Trophoblast cell (in vitro differentiated cells and primary cell): ENCODE data around the gene GALK1.

Experiments
- DNase-seq, 2 donors: peaks; one replicate each; pipeline ENCODE4 v3.0.0-alpha.2; 2016
- H2AFZ ChIP-seq: 2 replicates; pipeline ENCODE4 v1.6.1; 2013; ENCODE audit warnings: low read length, moderate library complexity, mild to moderate bottlenecking; ENCODE audit not compliant: insufficient read depth, poor library complexity
- H2AK5ac ChIP-seq: 2 replicates; pipeline ENCODE4 v1.6.1; 2013; ENCODE audit warnings: mild to moderate bottlenecking, low read length
- H2BK120ac ChIP-seq: 2 replicates; pipeline ENCODE4 v1.6.1; 2013; ENCODE audit warnings: low read length, mild to moderate bottlenecking, moderate library complexity; ENCODE audit not compliant: insufficient read depth, poor library complexity
- H2BK12ac ChIP-seq: 2 replicates; pipeline ENCODE4 v1.6.1; 2013; ENCODE audit warnings: mild to moderate bottlenecking, low read length, moderate library complexity
- H2BK5ac ChIP-seq: 2 replicates; pipeline ENCODE4 v1.6.1; 2013; ENCODE audit warnings: low read length, low read depth, moderate library complexity, mild to moderate bottlenecking; ENCODE audit not compliant: poor library complexity
- H3K14ac ChIP-seq: 2 replicates; pipeline ENCODE4 v1.6.1; 2013; ENCODE audit warnings: mild to moderate bottlenecking, low read length
- H3K18ac ChIP-seq: 2 replicates; pipeline ENCODE4 v1.6.1; 2013; ENCODE audit warnings: mild to moderate bottlenecking, low read length
- H3K23ac ChIP-seq: 2 replicates; pipeline ENCODE4 v1.6.1; 2013; ENCODE audit warnings: low read length
- H3K27ac ChIP-seq: 2 replicates; pipeline ENCODE4 v1.5.1; 2013; ENCODE audit warnings: low read depth, mild to moderate bottlenecking, inconsistent platforms, low read length, moderate library complexity
- H3K27me3 ChIP-seq: 2 replicates; pipeline ENCODE4 v1.6.1; 2013; ENCODE audit warnings: inconsistent platforms, mild to moderate bottlenecking, low read length, moderate library complexity; ENCODE audit not compliant: insufficient read depth
- H3K36me3 ChIP-seq, 2 experiments: 1 replicate in 1 of 2; 2 replicates in 1 of 2; pipeline ENCODE4 v1.6.1; 2013; ENCODE audit warnings: low read length in 2 of 2, mild to moderate bottlenecking in 2 of 2, moderate library complexity in 1 of 2; ENCODE audit not compliant: insufficient read depth in 2 of 2, control insufficient read depth in 1 of 2
- H3K4ac ChIP-seq: 2 replicates; pipeline ENCODE4 v1.6.1; 2013; ENCODE audit warnings: low read depth, mild to moderate bottlenecking, low read length, moderate library complexity
- H3K4me1 ChIP-seq, 2 experiments: 1 replicate in 1 of 2; 2 replicates in 1 of 2; pipeline ENCODE4 v1.6.1; 2013; ENCODE audit warnings: low read length in 2 of 2, mild to moderate bottlenecking in 2 of 2, moderate library complexity in 1 of 2; ENCODE audit not compliant: insufficient read depth in 2 of 2, control insufficient read depth in 1 of 2
- H3K4me2 ChIP-seq: 2 replicates; pipeline ENCODE4 v1.6.1; 2013; ENCODE audit warnings: inconsistent platforms, mild to moderate bottlenecking, low read length, moderate library complexity
- H3K4me3 ChIP-seq: 2 replicates; pipeline ENCODE4 v1.5.1; 2013; ENCODE audit warnings: mild to moderate bottlenecking, low read depth, low read length, inconsistent platforms
- H3K79me1 ChIP-seq: one replicate; pipeline ENCODE4 v1.6.1; 2013; ENCODE audit warnings: low read length
- H3K79me2 ChIP-seq: 2 replicates; pipeline ENCODE4 v1.6.1; 2013; ENCODE audit warnings: low read length, mild to moderate bottlenecking; ENCODE audit not compliant: control insufficient read depth, insufficient read depth, poor library complexity
- H3K9ac ChIP-seq: 2 replicates; pipeline ENCODE4 v1.6.1; 2013; ENCODE audit warnings: mild to moderate bottlenecking, low read length
- H3K9me3 ChIP-seq: 2 replicates; pipeline ENCODE4 v1.6.1; 2013; ENCODE audit warnings: low read depth, mild to moderate bottlenecking, control low read depth, inconsistent platforms, low read length; ENCODE audit not compliant: insufficient read depth
- H4K12ac ChIP-seq: 2 replicates; pipeline ENCODE4 v1.6.1; 2013; ENCODE audit warnings: low read depth, mild to moderate bottlenecking, low read length, moderate library complexity
- H4K8ac ChIP-seq: 2 replicates; pipeline ENCODE4 v1.6.1; 2013; ENCODE audit warnings: low read depth, mild to moderate bottlenecking, low read length, moderate library complexity
- H4K91ac ChIP-seq: one replicate; pipeline ENCODE4 v1.6.1; 2013; ENCODE audit warnings: low read depth, mild to moderate bottlenecking, low read length, moderate library complexity
- WGBS: extraction: QIAGEN DNeasy Blood & Tissue Kit; methylation state at CpG from one replicate; pipeline ENCODE4 v1.1.7; 2013; ENCODE audit warnings: missing lambda C conversion rate; ENCODE audit not compliant: insufficient read length, insufficient coverage; ENCODE audit errors: extremely low coverage; 5-methylcytosine and 5-hydroxymethylcytosine counted together

GALK1 gene

DNA sequence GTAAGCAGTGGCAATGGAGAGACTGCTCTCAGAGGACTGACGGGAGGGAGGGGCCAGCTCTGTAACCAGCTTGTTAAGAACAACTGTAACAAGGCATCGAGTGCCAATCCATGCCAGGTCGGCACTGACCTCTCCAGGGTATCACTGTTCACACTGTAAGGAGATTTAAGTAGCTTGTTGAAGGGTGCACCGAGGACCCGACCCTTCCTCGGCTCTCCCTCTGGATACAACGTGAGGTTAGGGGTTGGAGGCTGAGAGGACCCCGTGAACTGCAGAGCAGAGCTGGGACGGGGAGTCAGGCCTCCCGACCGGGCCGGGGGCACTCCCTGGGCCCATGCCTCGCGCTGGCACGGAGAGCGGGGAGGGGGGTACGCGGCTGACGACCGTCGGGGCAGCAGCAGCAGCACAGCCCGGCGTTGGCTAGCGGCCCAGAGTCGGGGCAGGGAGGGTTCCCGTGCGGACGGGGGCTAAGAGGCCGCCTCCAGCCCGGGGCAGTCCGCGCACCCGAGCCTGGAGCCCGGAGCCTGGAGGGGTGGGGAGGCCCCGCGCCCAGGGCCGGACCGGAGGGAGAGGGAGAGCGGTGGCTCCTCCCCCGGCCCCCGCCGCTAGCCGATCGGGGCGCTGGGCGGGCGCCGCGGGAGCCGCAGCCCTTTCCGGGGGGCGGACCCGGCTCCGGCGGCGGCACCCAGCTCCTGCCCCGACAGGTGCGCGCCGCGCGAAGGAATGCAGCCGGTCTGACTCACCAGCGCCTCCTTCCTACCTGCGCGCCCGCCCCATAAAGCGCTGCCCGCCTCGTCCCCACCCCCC, 44.1 kb downstream of the GALK1 start, which contains the start of gene ITGB4:
Gene ITGB4, plus strand, starts transcription at position 804 of the 807 bp plus-strand sequence. CDS start 3,245 bp downstream, outside the sequence.
- H4K12ac ChIP-seq: no peak within 1 kb of the TSS

DNA sequence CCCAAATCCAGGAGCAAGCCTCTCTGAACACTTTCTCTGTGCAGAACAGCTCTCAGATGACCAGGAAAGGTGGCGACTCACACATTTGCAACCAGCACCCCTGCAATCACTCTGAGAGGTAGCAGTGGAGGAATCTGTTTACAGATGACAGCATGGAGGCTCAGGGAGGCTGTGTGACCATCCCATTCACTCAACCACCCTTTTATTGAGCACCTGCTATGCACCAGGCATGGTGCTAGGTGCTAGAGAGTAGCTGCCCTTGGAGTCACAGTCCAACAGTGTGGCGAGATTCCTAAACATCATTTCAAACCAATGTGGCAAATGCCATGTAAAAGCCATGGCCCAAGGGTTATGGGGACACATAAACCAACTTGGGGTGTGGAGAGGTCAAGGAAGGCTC, 45.3 kb downstream of the GALK1 start:
- Histone ChIP-seq H4K8ac (no peak overlapping the region), H2AFZ (no peak overlapping the region), H3K79me2 (peaks cover 7% of the 10 kb centered on the region), H3K4ac (no peak overlapping the region), H2BK5ac (no peak overlapping the region), H3K18ac (no peak overlapping the region), H4K91ac (no peak overlapping the region), H3K79me1 (peaks cover 14% of the 10 kb centered on the region), H2BK12ac (no peak overlapping the region), H3K27ac (no peak overlapping the region), H3K36me3 (peaks cover 2 to 4% of the 10 kb centered on the region in 2 experiments), H3K4me2 (no peak overlapping the region), H3K27me3 (no peaks in the 10 kb centered on the region), H2AK5ac (no peak overlapping the region), H3K14ac (no peak overlapping the region), H3K9ac (no peak overlapping the region), H3K23ac (no peak overlapping the region), H3K4me1 (peaks cover 20 to 23% of the 10 kb centered on the region in 2 experiments), H3K9me3 (peaks cover 2% of the 10 kb centered on the region), H3K4me3 (no peak overlapping the region), H2BK120ac (no peak overlapping the region), H4K12ac (no peak overlapping the region)
- WGBS: no CpG with 5 or more reads among the region's 2 CpGs
- DNase-seq: no peak

More for the DNA sequence above, 44.1 kb downstream of the GALK1 start, which contains the start of gene ITGB4:
- H2BK5ac ChIP-seq: no peak within 1 kb of the TSS
- peaks cover 7% of the 10 kb centered on the region for H3K79me2 ChIP-seq
- H2BK12ac ChIP-seq: peak within 1 kb of the TSS; percentile 32
- peak within 1 kb of the TSS; percentile 18 for H2AK5ac ChIP-seq
- peak within 1 kb of the TSS; percentile 73 for H3K9ac ChIP-seq
- peak within 1 kb of the TSS; percentile 61 for H2AFZ ChIP-seq
- H4K91ac ChIP-seq: peak within 1 kb of the TSS; percentile 80
- peak within 1 kb of the TSS; percentile 90 for H3K18ac ChIP-seq
- peaks cover 14% of the 10 kb centered on the region for H3K79me1 ChIP-seq
- peak within 1 kb of the TSS; percentile 85 for H3K4me2 ChIP-seq
- no CpG with 5 or more reads among the region's 70 CpGs for WGBS
- H3K14ac ChIP-seq: peak within 1 kb of the TSS; percentile 81
- H3K4ac ChIP-seq: peak within 1 kb of the TSS; percentile 24
- no peak within 1 kb of the TSS for H3K27ac ChIP-seq
- no peak within 1 kb of the TSS for H3K23ac ChIP-seq
- peaks cover 2% of the 10 kb centered on the region for H3K9me3 ChIP-seq
- H3K4me3 ChIP-seq: peak within 1 kb of the TSS; percentile 68
- peaks cover 4 to 10% of the 10 kb centered on the region in 2 experiments for H3K36me3 ChIP-seq
- DNase-seq: peak; percentile 64 to 74
- H3K4me1 ChIP-seq: peaks cover 20 to 23% of the 10 kb centered on the region in 2 experiments
- H3K27me3 ChIP-seq: no peaks in the 10 kb centered on the region
- H4K8ac ChIP-seq: peak within 1 kb of the TSS; percentile 68
- H2BK120ac ChIP-seq: peak within 1 kb of the TSS; percentile 65

DNA sequence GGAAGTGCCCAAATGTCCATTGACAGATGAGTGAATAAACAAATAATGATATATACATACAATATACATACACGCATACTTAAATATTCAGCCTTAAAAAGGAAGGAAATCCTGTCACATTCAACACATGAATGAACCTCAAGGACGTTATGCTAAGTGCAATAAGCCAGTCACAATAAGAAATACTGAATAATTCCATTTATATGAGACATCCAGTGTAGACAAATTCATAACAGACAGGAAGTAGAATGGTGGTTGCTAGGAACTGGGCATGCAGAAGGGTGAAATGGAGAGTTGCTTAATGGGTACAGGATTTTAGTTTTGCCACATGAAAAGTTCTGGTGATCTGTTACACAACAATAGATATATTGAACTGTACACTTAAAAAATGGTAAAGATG, 52.5 kb downstream of the GALK1 start:
- Histone ChIP-seq H3K9me3 (no peaks in the 10 kb centered on the region), H2BK120ac (no peak overlapping the region), H3K4me2 (no peak overlapping the region), H3K79me1 (no peaks in the 10 kb centered on the region), H3K9ac (no peak overlapping the region), H3K23ac (no peak overlapping the region), H3K4ac (no peak overlapping the region), H3K18ac (no peak overlapping the region), H4K12ac (no peak overlapping the region), H2BK5ac (no peak overlapping the region), H3K79me2 (no peaks in the 10 kb centered on the region), H2AFZ (no peak overlapping the region), H4K8ac (no peak overlapping the region), H3K4me1 (no peaks in the 10 kb centered on the region), H3K36me3 (peaks cover 10 to 13% of the 10 kb centered on the region in 2 experiments), H3K27ac (no peak overlapping the region), H2AK5ac (no peak overlapping the region), H3K14ac (no peak overlapping the region), H3K4me3 (no peak overlapping the region), H4K91ac (no peak overlapping the region), H2BK12ac (no peak overlapping the region), H3K27me3 (no peaks in the 10 kb centered on the region)
- DNase-seq: no peak
- no CpG with 5 or more reads among the region's 2 CpGs for WGBS
